ENCODE data around the gene VPS33B. TPM values are rescaled to one million over a fixed set of nuclear protein-coding genes. Genes with fewer than 3 reads are reported as not detected.
A peak's percentile ranks its signal among the peaks of the same experiment; 100 is the strongest.

The VPS33B gene
- total RNA-seq, 1 donor = 6.0 TPM

DNA sequence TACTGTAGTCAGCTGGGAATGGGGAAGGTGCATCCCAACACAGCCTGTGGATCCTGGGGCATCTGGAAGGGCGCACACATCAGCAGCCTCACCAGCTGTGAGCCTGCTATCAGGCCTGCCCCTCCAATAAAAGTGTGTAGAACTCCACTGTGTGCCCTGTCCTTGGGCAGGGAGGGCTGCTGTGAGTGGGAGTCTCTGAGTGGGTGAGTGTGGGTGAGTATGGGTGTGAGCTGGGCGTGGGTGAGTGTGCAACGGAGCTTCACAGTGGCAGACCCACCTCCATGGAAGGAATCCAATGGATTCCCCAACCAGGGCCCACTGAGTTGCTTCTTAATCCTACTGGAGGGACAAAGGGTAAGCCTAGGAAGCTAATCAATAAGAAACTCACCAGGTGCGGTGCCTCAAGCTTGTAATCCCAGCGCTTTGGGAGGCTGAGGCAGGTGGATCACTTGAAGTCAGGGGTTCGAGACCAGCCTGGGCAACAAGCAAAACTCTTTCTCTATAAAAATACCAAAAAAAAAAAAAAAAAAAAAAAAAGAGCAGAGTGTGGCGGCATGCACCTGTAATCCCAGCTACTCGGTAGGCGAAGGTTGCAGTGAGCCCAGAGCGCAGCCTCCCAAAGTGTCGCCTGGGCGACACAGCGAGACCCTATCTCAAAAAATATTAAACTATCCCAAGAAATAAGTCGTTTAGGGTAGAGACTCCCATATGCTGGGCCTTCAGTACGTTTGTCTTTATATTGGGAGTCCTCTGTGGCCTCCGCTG, 68.3 kb downstream of the VPS33B start:
- TF ChIP-seq, protein P1, sequence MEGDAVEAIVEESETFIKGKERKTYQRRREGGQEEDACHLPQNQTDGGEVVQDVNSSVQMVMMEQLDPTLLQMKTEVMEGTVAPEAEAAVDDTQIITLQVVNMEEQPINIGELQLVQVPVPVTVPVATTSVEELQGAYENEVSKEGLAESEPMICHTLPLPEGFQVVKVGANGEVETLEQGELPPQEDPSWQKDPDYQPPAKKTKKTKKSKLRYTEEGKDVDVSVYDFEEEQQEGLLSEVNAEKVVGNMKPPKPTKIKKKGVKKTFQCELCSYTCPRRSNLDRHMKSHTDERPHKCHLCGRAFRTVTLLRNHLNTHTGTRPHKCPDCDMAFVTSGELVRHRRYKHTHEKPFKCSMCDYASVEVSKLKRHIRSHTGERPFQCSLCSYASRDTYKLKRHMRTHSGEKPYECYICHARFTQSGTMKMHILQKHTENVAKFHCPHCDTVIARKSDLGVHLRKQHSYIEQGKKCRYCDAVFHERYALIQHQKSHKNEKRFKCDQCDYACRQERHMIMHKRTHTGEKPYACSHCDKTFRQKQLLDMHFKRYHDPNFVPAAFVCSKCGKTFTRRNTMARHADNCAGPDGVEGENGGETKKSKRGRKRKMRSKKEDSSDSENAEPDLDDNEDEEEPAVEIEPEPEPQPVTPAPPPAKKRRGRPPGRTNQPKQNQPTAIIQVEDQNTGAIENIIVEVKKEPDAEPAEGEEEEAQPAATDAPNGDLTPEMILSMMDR (IDR thresholded peaks at IDR 0.05; ENCODE audit: insufficient read depth, low read depth, low read length) = no peak
- peak overlapping the region; percentile 97 for H3K4me3 ChIP-seq (ENCODE audit: low read depth, low read length)
- no peak for DNase-seq (ENCODE audit: low read depth)

DNA sequence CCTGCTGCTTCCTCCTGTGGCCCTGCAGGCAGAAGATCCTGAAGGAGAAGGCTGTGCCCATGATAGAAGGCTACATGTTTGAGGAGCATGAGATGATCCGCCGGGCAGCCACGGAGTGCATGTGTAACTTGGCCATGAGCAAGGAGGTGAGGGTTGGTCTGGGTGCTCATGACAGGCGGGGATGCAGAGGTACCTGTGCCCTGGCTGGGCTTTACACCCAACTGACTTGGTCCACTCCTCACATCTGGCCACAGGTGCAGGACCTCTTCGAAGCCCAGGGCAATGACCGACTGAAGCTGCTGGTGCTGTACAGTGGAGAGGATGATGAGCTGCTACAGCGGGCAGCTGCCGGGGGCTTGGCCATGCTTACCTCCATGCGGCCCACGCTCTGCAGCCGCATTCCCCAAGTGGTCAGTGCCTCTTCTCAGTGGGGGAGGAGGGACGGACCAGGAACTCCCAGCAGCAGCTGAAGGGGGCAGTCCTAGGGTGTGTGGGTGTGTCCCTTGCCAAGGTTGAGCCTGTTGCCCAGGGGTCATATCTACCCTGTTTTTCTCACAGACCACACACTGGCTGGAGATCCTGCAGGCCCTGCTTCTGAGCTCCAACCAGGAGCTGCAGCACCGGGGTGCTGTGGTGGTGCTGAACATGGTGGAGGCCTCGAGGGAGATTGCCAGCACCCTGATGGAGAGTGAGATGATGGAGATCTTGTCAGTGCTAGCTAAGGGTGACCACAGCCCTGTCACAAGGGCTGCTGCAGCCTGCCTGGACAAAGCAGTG, 69.3 kb downstream of the VPS33B start:
- TF ChIP-seq, protein P1 (IDR thresholded peaks at IDR 0.05; ENCODE audit: insufficient read depth, low read depth, low read length) = no peak
- H3K4me3 ChIP-seq (ENCODE audit: low read depth, low read length) = no peak overlapping the region
- no peak for DNase-seq (ENCODE audit: low read depth)

DNA sequence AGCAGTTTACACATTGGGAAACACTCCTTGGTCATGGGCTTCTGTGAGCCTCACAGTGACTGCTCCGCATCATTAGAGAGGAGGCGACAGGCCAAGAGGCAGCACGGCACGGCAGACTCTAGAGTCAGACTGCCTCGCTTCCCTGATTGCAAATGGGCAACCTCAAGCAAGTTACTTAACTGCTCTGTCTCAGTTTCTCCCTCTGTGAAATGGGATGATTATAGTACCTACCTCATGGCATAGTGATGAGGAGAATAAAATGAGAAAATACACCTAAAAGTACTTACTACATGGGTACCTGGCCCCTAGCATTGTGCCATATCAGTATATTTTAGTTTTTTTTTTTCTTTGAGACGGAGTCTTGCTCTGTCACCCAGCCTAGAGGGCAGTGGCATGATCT, 71.7 kb downstream of the VPS33B start:
- no peak for DNase-seq (ENCODE audit: low read depth)
- TF ChIP-seq, protein P1 (IDR thresholded peaks at IDR 0.05; ENCODE audit: insufficient read depth, low read depth, low read length) = no peak

DNA sequence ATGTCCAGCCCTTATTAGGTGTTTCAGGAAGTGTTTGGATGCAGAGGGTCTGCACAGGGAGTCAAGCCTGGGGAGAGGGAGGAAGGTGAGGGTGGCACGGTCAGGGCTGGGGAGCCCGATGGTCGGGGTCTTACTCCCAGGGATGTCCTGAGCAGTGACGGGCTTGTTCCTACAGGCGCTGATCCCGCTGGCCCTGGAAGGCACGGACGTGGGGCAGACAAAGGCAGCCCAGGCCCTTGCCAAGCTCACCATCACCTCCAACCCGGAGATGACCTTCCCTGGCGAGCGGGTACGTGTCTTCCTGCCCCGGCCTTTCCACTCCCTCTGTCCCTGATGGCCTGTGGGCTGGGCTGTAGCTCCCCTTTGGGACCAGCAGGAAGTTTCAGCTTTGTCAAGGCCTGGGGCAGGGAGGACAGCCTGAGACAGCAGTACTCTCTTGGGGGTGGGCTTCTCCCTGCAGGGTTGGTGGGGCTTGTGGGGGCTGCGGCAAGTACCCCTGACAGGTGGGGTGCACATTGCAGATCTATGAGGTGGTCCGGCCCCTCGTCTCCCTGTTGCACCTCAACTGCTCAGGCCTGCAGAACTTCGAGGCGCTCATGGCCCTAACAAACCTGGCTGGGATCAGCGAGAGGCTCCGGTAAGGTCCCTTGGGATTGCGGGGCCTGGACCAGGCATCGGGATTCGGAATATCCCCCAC, 72.3 kb downstream of the VPS33B start:
- no peak overlapping the region for H3K4me3 ChIP-seq (ENCODE audit: low read depth, low read length)
- no peak for DNase-seq (ENCODE audit: low read depth)
- TF ChIP-seq, protein P1 (IDR thresholded peaks at IDR 0.05; ENCODE audit: insufficient read depth, low read depth, low read length) = no peak

More for the DNA sequence above, 71.7 kb downstream of the VPS33B start:
- H3K4me3 ChIP-seq (ENCODE audit: low read depth, low read length) = no peak overlapping the region

Small RNAs within 50 kb of the gene (small RNA-seq; reads per million reads assigned to genes)
- gene RF00019 = not detected

Other genes with a start within 250 kb of the VPS33B start
- gene FURIN, start 154.0 kb downstream of the VPS33B start, total RNA-seq = 38.4 and 45.1 TPM in 2 replicates
- 17.3 and 26.1 TPM in 2 replicates for gene FES, start 138.1 kb downstream of the VPS33B start, total RNA-seq
- gene MAN2A2, start 119.3 kb downstream of the VPS33B start, total RNA-seq = 11.9 and 15.1 TPM in 2 replicates
- 9.5 and 10.3 TPM in 2 replicates for gene HDDC3, start 90.0 kb downstream of the VPS33B start, total RNA-seq
- 65.1 and 69.1 TPM in 2 replicates for gene UNC45A, start 87.3 kb downstream of the VPS33B start, total RNA-seq
- 12.9 and 14.7 TPM in 2 replicates for gene RCCD1, start 67.7 kb downstream of the VPS33B start, total RNA-seq
- 61.5 and 113 TPM in 2 replicates for gene PRC1, start 28.1 kb downstream of the VPS33B start, total RNA-seq
- gene SV2B, start 77.7 kb upstream of the VPS33B start, total RNA-seq = not detected in 2 replicates

All from fibroblast of villous mesenchyme (primary cell).